Measurements from ENCODE around the gene CCDC24.
A peak's percentile ranks its signal among the peaks of the same experiment; 100 is the strongest.

The CCDC24 gene

DNA sequence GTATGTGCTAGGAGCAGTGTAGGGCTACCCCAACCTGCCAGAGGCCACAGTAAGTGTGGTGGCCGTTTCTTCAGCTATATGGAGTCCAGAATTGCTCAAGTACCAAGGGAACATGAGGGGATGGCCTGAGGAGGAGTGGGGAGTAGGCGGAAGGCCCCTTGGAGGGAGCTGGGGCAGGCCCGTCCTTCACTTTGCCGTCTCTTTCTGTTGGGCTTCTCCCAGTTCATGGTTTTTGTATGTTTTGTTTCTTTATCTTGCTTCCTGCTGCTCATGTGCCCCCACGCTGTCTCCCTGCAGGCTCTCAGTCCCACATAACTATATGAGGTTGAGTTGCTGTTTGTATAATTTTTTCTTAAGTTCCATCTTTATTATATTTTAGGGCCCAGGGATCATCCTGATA, 27.5 kb upstream of the CCDC24 start:
- DNase-seq, result no peak

DNA sequence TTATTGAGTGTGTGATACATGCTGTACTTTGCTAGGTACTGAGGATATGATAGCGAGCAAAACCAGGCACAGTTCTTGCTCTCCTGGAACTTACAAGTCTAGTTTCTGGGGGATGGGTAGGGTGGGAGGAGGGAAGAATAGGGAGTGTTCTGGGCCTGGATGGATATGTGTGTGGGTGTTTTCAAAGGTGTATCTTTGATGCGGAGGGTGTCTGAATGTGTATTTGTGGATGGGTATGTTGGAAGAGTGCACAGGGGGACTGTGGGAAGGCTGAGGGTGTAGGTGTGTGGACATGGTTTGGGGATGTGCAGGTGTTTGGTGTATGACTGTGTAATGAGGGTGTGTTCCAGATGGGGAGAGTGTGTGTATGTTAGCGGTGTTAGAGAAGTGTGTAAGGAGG, 26.1 kb upstream of the CCDC24 start:
- no peak for DNase-seq

- DNase-seq, result no peak
Observed at GRCh38 chr1:43968348-43968948, 23.0 kb upstream of the CCDC24 start.

DNA sequence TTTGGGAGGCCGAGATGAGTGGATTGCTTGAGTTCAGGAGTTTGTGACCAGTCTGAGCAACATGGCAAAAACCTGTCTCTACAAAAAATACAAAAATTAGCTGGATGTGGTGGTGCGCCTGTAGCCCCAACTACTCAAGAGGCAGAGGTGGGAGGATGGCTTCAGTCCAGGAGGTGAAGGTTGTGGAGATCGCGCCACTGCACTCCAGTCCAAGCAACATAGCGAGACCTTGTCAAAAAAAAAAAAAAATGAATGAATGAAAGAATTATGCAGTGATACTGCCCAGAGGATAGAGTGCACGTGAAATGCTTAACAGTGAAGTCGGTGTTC, 22.0 kb upstream of the CCDC24 start:
- no peak for DNase-seq

- peak; percentile 98 for DNase-seq
Observed at GRCh38 chr1:43969746-43970466, 21.5 kb upstream of the CCDC24 start, which contains the start of gene DPH2. DPH2 (plus strand) TSS chr1:43970010; CDS start chr1:43970176, 166 bp downstream.

DNA sequence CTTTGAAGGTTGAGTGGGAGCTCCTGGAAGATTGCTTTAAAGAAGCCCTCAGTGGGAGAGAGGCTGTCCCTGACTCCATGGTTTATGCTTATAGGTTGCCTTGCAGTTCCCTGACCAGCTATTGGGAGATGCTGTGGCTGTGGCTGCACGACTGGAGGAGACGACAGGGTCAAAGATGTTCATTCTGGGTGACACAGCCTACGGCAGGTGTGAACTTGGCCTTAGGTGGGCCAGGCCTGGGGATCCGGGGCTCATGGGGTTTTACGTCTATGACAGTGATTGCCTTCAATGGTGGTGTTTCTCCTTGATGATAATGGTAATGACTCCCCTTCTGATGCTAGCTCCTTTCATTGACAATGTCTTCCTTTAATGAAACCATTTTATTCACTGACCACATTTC, 20.9 kb upstream of the CCDC24 start:
- DNase-seq, result no peak

GRCh38 chr1:43970911-43971310, 20.5 kb upstream of the CCDC24 start:
- no peak for DNase-seq

GRCh38 chr1:43971336-43971980, 19.9 kb upstream of the CCDC24 start:
- no peak for DNase-seq

GRCh38 chr1:43973981-43974442, 17.4 kb upstream of the CCDC24 start:
- no peak for DNase-seq

DNA sequence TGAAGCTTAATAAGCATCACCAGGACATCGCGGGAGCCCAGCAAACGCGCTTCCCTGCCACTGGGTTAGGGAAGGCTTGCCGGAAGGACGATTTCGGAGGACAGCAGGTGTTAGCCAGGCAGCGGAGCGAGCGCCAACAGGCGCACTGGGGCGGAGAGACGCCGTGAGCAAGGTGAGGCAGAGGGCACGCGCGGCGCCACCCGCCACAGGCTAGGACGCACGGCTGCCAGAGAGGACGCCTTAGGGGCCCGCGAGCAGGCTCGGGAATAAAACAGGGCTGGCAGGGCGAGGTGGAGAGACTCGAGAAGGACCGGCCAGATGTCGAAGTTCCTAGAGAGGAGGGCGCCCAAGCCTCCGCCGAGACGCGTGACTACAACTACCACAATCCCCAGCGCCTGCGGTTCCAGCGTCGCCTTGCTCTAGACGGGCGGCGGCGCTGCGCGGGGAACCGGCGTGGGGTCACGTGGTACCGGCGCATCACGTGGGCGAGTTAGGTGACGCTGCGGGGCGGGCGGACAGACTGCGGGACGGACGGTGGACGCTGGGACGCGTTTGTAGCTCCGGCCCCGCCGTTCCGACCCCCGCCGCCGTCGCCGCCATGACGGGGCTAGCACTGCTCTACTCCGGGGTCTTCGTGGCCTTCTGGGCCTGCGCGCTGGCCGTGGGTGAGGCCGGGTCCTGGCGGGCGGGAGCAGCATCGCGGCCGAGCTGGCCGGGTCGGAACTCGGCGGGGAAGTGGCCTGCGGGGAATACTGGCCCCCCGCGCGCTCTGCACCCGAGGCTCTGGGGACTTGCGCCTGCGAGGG, 16.8 kb upstream of the CCDC24 start, which contains the start of gene ATP6V0B:
TSS of gene ATP6V0B (plus strand) at position 518 of the 806 bp plus-strand sequence. CDS start at position 599, 81 bp downstream.
- DNase-seq, result peak; percentile 96

DNA sequence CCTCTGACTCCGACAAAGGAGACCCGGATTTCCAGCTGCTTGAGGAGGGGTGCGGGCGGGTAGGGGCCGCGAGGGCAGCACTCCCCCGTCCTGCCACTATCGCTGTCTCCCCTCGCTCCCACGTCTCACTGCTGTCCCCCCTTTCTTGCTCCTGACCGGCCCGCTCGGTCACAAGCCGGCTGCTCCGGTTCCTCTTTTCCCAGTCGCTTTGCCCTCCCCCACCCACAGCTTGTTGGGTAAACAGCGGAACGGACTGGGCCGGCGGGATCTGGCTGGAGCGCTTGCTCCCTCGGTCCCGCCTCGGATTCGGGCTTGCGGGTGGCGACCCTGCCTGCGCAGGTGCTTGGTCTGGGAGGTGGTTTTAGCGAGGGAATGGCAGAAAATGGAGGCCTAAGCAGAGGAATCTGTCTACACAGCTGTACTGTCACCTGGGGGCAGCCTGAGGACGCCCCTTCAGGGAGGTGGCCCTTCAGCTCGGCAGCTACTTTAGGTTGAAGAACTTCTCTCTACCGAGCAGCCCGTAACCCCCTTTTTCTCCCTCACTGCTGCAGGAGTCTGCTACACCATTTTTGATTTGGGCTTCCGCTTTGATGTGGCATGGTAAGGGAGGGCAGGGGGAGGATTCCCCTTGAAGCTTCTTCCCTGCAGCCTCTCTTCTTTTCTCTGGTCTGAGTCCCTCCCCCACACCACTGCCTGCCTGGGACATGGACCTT, 16.0 kb upstream of the CCDC24 start:
- DNase-seq, result peak; percentile 35

GRCh38 chr1:43976045-43976444, 15.4 kb upstream of the CCDC24 start:
- no peak for DNase-seq

DNA sequence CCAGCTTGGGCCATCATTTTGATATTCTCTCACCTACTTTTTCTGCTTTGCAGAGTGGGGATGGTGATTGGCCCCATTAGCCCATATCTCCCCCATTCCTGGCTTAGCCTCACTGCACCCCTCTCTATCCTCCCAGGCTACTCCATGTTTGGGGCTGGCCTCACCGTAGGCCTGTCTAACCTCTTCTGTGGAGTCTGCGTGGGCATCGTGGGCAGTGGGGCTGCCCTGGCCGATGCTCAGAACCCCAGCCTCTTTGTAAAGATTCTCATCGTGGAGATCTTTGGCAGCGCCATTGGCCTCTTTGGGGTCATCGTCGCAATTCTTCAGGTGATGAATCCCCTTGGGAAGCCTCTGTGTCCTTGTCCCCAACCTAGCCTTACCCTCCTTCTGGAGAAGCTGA, 14.5 kb upstream of the CCDC24 start:
- DNase-seq, result no peak

GRCh38 chr1:43977376-43978263, 13.8 kb upstream of the CCDC24 start:
- no peak for DNase-seq

DNA sequence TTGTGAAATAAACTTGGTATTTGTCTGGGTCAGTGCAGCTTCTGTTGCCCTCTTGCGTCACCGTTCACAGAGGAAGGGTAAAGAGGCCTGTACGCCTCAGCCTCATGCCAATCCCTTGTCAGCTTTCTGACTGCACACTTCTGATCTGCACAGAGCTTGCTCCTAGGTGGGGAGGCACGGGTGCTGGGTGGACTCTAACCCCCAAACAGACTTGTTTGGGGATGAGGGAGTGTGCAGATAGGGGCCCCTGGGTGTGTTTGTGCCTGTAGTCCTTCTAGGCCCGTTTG, 13.2 kb upstream of the CCDC24 start:
- DNase-seq, result no peak

DNA sequence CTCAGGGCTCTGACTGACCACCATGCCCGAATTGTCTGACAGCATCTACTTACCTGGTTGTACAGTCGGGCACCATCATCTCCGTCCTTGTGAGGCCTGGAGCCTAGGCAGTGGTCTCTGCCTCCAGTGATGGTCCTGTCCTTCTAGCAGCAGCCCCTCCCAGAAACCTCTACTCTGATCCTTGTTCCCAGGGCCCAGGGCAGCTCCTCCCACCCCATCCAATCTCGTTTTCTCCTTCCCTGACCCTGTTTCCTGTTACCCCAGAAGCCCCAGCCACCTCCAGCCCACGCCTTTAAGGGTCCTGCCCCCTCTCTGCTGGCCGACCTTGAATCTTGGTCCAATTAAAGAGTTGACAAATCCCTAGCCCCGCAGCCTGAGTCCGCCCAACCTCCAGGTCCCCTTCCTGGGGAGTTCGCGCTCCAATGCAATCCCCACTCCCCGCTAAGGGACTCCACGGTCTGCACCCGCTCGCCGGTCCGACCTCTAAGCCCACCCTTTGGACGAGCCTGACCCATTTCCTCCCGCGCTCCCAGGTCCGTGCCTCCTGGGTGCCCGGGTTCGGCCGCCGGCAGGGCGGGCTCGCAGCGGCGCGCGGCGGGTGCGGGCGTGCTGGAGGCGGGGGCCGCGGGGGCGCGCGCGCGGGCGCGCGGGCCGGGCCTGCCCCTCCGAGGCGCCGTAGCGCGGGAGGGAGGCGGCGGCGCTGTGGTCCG, 12.7 kb upstream of the CCDC24 start, which contains the start of gene B4GALT2:
TSS of gene B4GALT2 (plus strand) at position 660 of the 710 bp plus-strand sequence. CDS start 1,951 bp downstream, outside the sequence.
- peak; percentile 69 for DNase-seq

DNA sequence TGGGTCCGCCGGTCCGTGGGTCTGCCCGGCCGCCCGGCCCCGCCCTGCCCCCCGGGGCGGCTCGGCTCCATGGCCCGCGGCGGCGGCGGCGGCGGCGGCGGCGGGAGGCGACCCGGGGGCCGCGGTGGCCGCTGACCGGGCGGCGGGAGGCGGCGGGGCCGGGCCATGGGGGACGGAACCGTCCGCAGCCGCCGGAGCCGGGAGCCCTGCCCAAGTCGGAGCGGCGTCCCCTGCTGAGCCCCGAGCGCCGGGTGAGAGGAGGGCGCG, 12.2 kb upstream of the CCDC24 start:
- DNase-seq, result no peak

DNA sequence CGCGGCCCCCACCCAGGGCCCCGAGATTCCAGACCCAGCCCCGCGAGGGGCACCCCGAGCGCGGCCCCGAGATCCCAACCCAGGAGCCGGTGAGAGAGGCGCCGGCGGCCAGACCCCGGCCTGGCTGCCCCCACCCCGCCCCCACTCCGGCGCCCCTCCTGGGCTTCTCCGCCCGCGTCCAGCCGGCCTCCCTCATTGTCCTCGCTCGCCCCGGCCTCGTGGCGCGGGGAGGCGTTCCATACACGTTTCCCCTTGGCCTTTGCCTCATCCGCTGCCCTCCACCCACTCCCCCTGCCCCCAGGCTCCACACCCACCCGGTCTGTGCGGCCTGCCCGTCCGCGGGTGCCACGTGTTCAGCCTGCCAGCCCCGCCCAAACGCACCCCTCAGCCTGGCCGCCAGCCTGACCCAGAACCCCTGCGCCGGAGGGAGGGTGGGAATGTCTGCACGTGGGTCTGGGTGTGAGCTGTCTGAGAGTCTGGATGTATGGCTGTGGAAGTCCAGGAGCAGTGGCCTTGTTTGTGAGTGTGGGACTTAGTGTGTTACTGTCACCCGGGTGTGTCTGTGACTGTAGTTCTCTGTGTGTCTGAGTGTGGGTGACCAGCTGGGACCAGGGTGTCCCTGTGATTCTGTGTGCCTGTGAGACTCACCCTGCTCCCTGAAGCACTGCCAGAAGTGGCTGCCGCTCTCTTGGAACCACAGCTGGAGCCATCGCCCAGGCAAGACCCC, 11.7 kb upstream of the CCDC24 start:
- peak; percentile 73 for DNase-seq

GRCh38 chr1:43980255-43981134, 10.9 kb upstream of the CCDC24 start:
- no peak for DNase-seq

DNA sequence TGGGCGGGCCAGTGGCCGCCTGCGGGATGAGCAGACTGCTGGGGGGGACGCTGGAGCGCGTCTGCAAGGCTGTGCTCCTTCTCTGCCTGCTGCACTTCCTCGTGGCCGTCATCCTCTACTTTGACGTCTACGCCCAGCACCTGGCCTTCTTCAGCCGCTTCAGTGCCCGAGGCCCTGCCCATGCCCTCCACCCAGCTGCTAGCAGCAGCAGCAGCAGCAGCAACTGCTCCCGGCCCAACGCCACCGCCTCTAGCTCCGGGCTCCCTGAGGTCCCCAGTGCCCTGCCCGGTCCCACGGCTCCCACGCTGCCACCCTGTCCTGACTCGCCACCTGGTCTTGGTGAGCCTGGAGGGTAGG, 10.3 kb upstream of the CCDC24 start:
- DNase-seq, result no peak

Data from activated CD4-positive, alpha-beta T cell treated with anti-CD3 and anti-CD28 coated beads, Interleukin-10, Interleukin-2, amounts not matched to agents 100 ng/mL and 50 ng/mL, durations not matched to agents 16 hours and 8 hours (primary cell).